ENCODE data around the gene PHLDA1.

DNA sequence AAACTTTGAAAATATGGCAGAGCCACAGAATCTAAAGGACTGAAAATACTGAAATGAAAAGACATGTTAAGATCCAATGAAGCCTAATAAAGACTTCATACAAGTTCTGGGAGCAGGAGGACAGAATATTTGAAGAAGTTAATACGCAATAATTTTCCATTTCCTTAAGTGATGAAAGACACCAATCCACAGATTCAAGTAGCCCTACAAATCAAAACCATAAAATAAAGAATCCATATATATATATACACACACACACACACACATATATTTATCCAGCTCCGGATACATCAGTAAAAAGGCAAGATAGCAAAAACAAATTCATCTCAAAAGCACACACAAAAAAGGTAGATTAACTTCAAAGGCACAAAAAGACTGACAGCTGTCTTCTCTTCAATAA lies 47.2 kb upstream of the PHLDA1 start:
- TF ChIP-seq, protein P1, sequence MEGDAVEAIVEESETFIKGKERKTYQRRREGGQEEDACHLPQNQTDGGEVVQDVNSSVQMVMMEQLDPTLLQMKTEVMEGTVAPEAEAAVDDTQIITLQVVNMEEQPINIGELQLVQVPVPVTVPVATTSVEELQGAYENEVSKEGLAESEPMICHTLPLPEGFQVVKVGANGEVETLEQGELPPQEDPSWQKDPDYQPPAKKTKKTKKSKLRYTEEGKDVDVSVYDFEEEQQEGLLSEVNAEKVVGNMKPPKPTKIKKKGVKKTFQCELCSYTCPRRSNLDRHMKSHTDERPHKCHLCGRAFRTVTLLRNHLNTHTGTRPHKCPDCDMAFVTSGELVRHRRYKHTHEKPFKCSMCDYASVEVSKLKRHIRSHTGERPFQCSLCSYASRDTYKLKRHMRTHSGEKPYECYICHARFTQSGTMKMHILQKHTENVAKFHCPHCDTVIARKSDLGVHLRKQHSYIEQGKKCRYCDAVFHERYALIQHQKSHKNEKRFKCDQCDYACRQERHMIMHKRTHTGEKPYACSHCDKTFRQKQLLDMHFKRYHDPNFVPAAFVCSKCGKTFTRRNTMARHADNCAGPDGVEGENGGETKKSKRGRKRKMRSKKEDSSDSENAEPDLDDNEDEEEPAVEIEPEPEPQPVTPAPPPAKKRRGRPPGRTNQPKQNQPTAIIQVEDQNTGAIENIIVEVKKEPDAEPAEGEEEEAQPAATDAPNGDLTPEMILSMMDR (IDR thresholded peaks at IDR 0.05 in 8 of 11, conservative IDR thresholded peaks at IDR 0.05 in 3 of 11) = no peak
- TF ChIP-seq POLR2AphosphoS5 (IDR thresholded peaks at IDR 0.05) = no peak
